ENCODE measurements around the gene ZNF500.

ZNF500 gene

GRCh38 chr16:4795181-4795827 is 28.3 kb upstream of the ZNF500 start, which contains the start of gene SMIM22:
Gene SMIM22, plus strand, starts transcription at chr16:4795369. Its CDS starts 366 bp downstream, at chr16:4795735.
- ChIA-PET CTCF (no interaction called here), POLR2A (interaction anchor here (0.6 kb wide), 2 partner anchors 11 to 168 kb away, joined by 3 read pairs; no protein-coding TSS in a partner anchor)
- Histone ChIP-seq H3K9me3 (ENCODE audit: control insufficient read depth, insufficient read depth, low read depth, low read length) (no peaks in the 10 kb centered on the region), H3K4me1 (ENCODE audit: control insufficient read depth, insufficient read depth, low read length) (no peaks in the 10 kb centered on the region), H3K4me3 (ENCODE audit: low read depth, low read length) (no peak within 1 kb of the TSS), H3K36me3 (ENCODE audit: control insufficient read depth in 2 of 2, insufficient read depth in 1 of 2, low read length in 2 of 2) (peaks cover 0 to 26% of the 10 kb centered on the region in 2 experiments; a peak in 1 of 3 replicates), H3K27ac (ENCODE audit: extremely low read depth, low read depth, low read length) (no peak within 1 kb of the TSS)
- TF ChIP-seq ZNF692 (tag by site-specific recombination; IDR thresholded peaks at IDR 0.05) (peak; percentile 74), ZIC2 (tag by site-specific recombination; IDR thresholded peaks at IDR 0.05) (peak; percentile 63), ZNF629 (tag by site-specific recombination; IDR thresholded peaks at IDR 0.05) (no peak), GLIS1 (tag by site-specific recombination; IDR thresholded peaks at IDR 0.05) (0 out of 2 replicates have a peak, but pooled peaks have one; percentile 18), ZNF398 (tag by site-specific recombination; IDR thresholded peaks at IDR 0.05) (peak; percentile 61), ZBTB10 (tag by site-specific recombination; IDR thresholded peaks at IDR 0.05) (no peak), PATZ1 (tag by site-specific recombination; IDR thresholded peaks at IDR 0.05) (peak; percentile 43), ZFHX2 (tag by site-specific recombination; conservative IDR thresholded peaks at IDR 0.05) (peak; percentile 54), KLF1 (tag by site-specific recombination; IDR thresholded peaks at IDR 0.05) (peak; percentile 35; the same call in 1 of the 2 replicates), ZNF48 (tag by site-specific recombination; IDR thresholded peaks at IDR 0.05) (no peak), ZNF623 (tag by site-specific recombination; IDR thresholded peaks at IDR 0.05) (0 out of 2 replicates have a peak, but pooled peaks have one; percentile 8), ZBTB48 (tag by site-specific recombination; IDR thresholded peaks at IDR 0.05) (peak; percentile 55; the same call in 1 of the 2 replicates), ZFP69B (tag by site-specific recombination; IDR thresholded peaks at IDR 0.05) (peak; percentile 35; the same call in 1 of the 2 replicates), YY1 (tag by site-specific recombination; IDR thresholded peaks at IDR 0.05) (no peak), ZNF391 (tag by site-specific recombination; IDR thresholded peaks at IDR 0.05; ENCODE audit: borderline replicate concordance, low read depth) (no peak), ZNF169 (tag by site-specific recombination; IDR thresholded peaks at IDR 0.05) (no peak)

Data from HEK293 (cell line).